CD1c-positive myeloid dendritic cell (primary cell): ENCODE measurements around the gene SHLD2.
"Not testable (repeated sequence)": the region's sequence is repeated elsewhere in the genome, so short reads cannot be mapped to it uniquely, and the experiment has no call there.

Experiments used
- DNase-seq: peaks from one replicate; pipeline ENCODE4 v3.0.0-alpha.2; 2016; ENCODE audit errors: extremely low spot score

The SHLD2 gene

DNA sequence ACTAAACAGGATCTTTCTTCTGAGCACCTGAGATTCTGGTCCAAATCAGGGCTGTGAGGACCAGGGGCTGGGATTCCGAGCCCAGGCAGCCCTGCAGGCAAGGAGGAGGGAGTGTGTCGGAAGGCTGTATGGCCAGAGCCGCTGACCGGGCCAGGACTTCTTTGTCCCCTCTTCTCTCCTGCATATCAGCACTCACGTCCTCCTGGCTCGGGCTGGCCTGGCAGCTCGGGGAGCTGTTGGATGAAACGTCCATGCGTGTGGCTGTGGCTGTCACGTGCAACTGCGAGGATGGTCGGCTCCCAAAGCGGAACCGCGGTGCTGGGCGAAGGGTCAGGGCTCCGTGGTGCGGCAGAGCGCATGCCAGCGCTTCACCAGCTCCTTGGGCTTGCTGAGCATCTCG, 118.8 kb downstream of the SHLD2 start:
- not testable (repeated sequence) for DNase-seq

DNA sequence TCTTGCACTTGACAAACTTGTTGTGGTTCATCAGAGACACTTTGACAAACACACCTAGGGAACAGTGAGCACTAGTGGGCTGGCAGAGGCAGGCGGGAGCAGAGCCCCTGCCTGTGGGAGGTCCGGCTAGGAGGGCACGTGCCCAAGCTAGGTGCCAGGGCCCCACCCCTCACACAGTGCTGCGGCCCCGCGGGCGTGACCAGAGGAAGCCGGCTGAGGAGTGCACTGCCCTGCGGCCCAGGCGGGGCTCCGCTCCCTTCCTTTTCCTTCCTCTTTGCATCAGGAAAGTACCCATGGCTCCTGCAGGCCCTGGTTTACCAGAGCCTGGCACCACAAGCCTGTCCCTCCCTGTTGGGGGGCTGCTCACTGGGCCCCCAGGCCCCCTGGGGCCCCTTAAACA, 121.1 kb downstream of the SHLD2 start:
- peak; percentile 19 for DNase-seq

DNA sequence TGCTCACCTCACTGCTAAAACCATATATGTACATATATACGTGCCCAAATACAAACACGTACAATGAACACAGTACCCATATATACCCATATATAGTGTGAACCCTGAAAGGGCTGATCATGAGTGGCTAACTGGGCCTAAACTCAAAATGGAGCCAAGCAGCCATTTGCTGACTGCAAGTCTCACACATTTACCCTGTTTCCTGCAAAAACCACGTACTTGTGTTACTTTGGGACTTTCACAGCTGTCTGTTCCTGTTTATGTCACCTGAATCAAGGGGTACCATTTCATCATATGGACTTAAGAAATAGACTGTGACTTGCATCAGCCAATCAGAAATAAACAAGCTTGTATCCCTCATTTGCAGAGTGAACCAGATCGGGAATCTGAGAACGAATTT, 124.4 kb downstream of the SHLD2 start:
- not testable (repeated sequence) for DNase-seq

DNA sequence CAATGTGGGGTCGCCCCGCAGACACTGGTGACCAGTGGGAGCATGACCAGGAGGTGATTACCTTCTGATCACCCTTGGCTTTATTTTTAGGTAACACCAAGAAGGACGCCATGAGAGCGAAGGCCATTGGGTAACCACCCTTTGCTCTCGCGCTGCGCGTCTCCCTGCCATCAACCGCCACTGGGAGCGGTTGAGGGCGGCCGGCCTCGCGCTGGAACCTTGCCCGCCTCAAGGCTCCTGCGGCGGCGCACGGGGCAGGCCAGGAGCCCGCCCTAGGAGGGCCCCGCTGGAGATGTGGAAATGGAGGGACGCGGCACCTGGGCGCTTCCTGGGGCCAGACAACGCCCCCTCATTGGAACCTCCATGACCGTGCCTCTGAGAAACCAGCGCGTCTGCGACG, 127.8 kb downstream of the SHLD2 start:
- DNase-seq: not testable (repeated sequence)

DNA sequence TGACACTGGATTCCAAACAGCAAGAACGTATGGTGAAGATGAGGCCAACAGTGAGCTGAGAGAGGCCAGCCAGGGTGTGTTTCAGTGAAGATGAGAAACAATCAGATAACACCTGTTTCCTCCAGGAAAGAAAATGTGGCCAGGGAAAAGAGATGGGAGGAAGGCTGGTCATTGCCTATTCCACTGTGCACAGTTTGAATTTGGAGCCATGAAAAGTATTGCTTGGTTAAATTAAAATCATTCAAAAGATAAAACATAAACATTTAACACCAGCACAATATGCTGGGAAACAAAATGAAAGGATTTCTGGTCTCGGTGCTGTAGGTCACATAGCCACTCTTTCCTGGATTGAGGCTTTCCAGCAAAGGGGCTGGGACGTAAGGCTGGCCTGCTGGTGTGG, 130.1 kb downstream of the SHLD2 start, which contains the start of gene NUTM2A:
TSS of gene NUTM2A (plus strand) at position 301 of the 400 bp plus-strand sequence. CDS start 383 bp downstream, outside the sequence.
- not testable (repeated sequence) for DNase-seq

DNA sequence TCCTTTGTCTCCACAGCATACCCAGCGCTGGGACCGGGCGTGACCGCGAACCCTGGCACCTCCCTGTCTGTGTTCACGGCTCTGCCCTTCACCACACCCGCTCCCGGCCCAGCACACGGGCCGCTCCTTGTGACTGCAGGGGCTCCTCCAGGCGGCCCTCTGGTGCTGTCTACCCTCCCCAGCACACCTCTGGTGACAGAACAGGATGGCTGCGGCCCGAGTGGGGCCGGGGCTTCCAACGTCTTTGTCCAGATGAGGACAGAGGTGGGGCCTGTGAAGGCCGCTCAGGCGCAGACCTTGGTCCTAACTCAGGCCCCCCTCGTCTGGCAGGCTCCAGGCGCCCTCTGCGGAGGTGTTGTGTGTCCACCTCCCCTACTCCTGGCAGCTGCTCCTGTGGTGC, 133.2 kb downstream of the SHLD2 start:
- DNase-seq: not testable (repeated sequence)

DNA sequence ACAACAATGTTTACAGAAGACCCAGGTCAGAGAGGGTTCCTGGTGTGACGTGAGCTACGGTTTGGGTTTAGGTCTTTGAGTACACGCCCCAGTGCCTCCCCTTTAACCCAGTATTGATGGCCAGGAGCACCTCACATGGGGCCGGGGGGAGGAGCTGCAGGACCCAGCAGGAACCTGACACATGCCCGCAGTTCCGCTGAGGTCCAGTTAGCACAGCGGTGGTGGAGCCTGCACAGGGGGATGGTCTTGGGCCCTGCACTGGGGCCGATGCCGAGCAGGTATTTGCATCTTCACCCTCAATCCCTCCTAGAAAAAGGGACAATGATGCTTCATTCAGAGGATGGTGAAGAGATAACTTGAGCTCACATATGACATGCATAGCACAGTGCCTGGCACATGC, 134.2 kb downstream of the SHLD2 start:
- not testable (repeated sequence) for DNase-seq

DNA sequence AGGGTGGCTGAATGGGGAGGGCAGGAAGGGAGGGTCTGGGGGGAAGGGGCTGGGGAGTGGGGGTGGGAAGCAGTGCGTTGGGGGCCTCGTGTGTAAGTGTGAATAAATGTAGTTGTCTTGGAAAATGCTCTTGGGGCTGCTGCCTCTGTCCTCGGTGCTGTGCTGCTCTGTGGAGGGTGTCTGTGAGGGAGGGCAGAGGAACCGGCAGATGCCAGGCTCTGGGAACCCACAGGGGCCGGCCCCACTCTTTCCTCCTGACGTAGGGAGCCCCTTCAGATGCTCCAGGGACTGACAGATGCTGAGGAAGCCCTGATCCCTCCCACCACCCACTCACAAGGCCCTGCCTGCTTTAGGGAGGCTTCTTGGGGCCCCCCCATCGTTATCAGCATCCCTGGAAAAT, 139.8 kb downstream of the SHLD2 start:
- DNase-seq: not testable (repeated sequence)

DNA sequence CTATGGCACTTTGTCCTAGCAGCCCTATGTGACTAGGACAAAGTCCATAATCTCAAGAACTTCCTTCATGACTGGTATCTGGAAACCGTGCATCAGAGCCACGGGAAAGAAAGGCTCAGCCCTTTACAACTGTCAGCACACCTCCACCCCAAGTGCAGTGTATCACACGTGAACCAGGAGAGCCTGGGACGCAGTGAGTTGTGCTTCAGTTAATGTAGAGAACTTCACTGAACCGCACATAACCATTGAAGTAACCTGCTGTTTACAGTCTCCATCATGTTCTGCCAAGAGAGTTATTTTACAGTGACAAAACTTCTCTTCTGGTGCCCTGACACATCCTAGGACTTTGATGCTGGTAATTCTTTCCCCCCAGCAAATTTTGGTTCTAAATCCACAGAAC, 142.2 kb downstream of the SHLD2 start:
- not testable (repeated sequence) for DNase-seq

DNA sequence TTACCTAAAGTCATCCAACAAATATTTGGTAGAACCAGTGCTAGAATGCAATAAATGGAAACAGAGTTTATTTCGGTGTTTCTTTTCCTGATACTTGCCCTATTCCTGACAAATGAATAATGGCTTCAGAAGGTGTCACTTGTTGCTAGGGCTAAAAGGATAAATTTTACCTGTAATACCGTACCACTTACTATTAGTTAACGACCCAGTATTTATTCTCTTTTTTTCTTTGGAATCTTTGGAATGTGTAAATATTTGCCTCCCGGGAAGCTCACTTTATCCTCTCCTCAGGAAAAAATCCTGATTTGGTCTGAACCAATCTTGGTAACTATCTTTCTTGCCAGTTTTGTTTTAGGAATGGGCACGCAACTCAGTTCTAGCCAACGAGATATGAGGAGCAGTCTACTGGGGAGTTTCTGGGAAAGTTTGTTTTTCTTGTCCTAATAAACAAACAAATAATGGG, 144.4 kb downstream of the SHLD2 start:
- not testable (repeated sequence) for DNase-seq
